K562 (cell line): ENCODE results near the gene WASF2. TPM values are rescaled to one million over a fixed set of nuclear protein-coding genes. Genes with fewer than 3 reads are reported as not detected.

Experiments used
- ATAC-seq: fragments of 200-7000 bp; cut with Tn5 transposase; 3 replicates; pipeline ENCODE4 v1.9.1; 2020; ENCODE audit warnings: moderate library complexity
- BruUV-seq: library from RNA; stranded (reverse); fragments of 400-500 nt; replicated peaks from 2 replicates; lab custom pipeline; 2021; lab: Mats Ljungman, UMichigan
- CTCF ChIA-PET: fragments of 300-600 bp; formaldehyde crosslinking; extraction: SDS; loops from one replicate; lab custom pipeline; 2021; ENCODE audit warnings: low intra/inter-chr PET ratio; lab: Yijun Ruan, JAX
- POLR2A ChIA-PET: fragments of 300-600, 350-650 bp; sonication (Branson Sonifier 250); formaldehyde crosslinking; extraction: SDS; loops from one replicate; lab custom pipeline; 2021; ENCODE audit warnings: antibody characterized with exemption, inconsistent platforms; lab: Yijun Ruan, JAX
- DNase-seq, 4 experiments: peaks; one replicate each; pipeline versions ENCODE4 v3.0.0 to v3.0.0-alpha.2; 2011 to 2018; ENCODE audit warnings: low spot score in 3 of 4, mixed read lengths in 3 of 4; ENCODE audit errors: extremely low read depth in 1 of 4
- FAIRE-seq: peaks from 2 replicates; lab custom pipeline; 2011; peaks lifted over from hg19 to GRCh38; lab: Jason Lieb, UNC
- H2AFZ ChIP-seq: 2 replicates; pipeline ENCODE4 v1.6.0; 2011; ENCODE audit warnings: low read depth, low read length, control low read depth, inconsistent platforms
- H3K27ac ChIP-seq: fragments of 200-600 bp; 3 replicates; pipeline ENCODE4 v1.8.0; 2011; ENCODE audit warnings: low read depth, mild to moderate bottlenecking, control low read depth, inconsistent platforms, low read length, moderate library complexity, mixed read lengths; ENCODE audit errors: extremely low read depth
- H3K27me3 ChIP-seq, 2 experiments: fragments of 300-600 bp in 1 of 2; 2 replicates in 1 of 2; 3 replicates in 1 of 2; pipeline versions ENCODE4 v1.6.0 to v1.8.0; 2011; ENCODE audit warnings: inconsistent platforms in 2 of 2, low read length in 2 of 2, mild to moderate bottlenecking in 1 of 2, mixed read lengths in 1 of 2, moderate library complexity in 1 of 2; ENCODE audit not compliant: control insufficient read depth in 2 of 2, insufficient read depth in 2 of 2
- H3K36me3 ChIP-seq: fragments of 300-600 bp; 3 replicates; pipeline ENCODE4 v1.8.0; 2011; ENCODE audit warnings: mild to moderate bottlenecking, low read length, inconsistent platforms; ENCODE audit not compliant: control insufficient read depth, insufficient read depth
- H3K4me1 ChIP-seq, 2 experiments: fragments of 200-600 bp in 1 of 2; replicated peaks in 1 of 2; 2 replicates in 1 of 2; 3 replicates in 1 of 2; pipeline versions ENCODE4 v1.5.1 to v1.8.0; 2011; ENCODE audit warnings: inconsistent platforms in 2 of 2, low read length in 2 of 2, mild to moderate bottlenecking in 1 of 2, mixed read lengths in 1 of 2, moderate library complexity in 1 of 2; ENCODE audit not compliant: control insufficient read depth in 2 of 2, insufficient read depth in 2 of 2
- H3K4me2 ChIP-seq: 2 replicates; pipeline ENCODE4 v1.6.1; 2011; ENCODE audit warnings: low read length, control low read depth, inconsistent platforms, mixed read lengths; ENCODE audit not compliant: insufficient read depth
- H3K4me3 ChIP-seq: fragments of 200-600 bp; sonication (generic), shearing (Covaris generic); 2 replicates; pipeline ENCODE4 v1.5.1; 2016; ENCODE audit warnings: control low read depth, inconsistent platforms
- H3K79me2 ChIP-seq: fragments of 200-600 bp; 3 replicates; pipeline ENCODE4 v1.8.0; 2011; ENCODE audit warnings: low read length, inconsistent platforms; ENCODE audit not compliant: control insufficient read depth, insufficient read depth
- H3K9ac ChIP-seq, 2 experiments: 2 replicates each; pipeline versions ENCODE4 v1.6.0 to v1.6.1; 2011; ENCODE audit warnings: low read depth in 2 of 2, low read length in 2 of 2, control low read depth in 1 of 2, inconsistent platforms in 1 of 2, mild to moderate bottlenecking in 1 of 2, mixed read lengths in 1 of 2; ENCODE audit not compliant: insufficient read depth in 1 of 2
- H3K9me1 ChIP-seq: one replicate; pipeline ENCODE4 v1.6.0; 2011; ENCODE audit warnings: inconsistent platforms, mild to moderate bottlenecking, low read length, moderate library complexity; ENCODE audit not compliant: control insufficient read depth, insufficient read depth
- H3K9me3 ChIP-seq: replicated peaks from 2 replicates; pipeline ENCODE4 v1.5.1; 2011; ENCODE audit warnings: low read depth, low read length, inconsistent platforms; ENCODE audit not compliant: control insufficient read depth, insufficient read depth
- H4K20me1 ChIP-seq: replicated peaks from 2 replicates; pipeline ENCODE4 v1.6.1; 2011; ENCODE audit warnings: low read length, inconsistent platforms, mixed read lengths; ENCODE audit not compliant: control insufficient read depth, insufficient read depth
- BRF1 ChIP-seq: IDR thresholded peaks from 3 replicates; pipeline ENCODE4 v1.6.1; 2011; ENCODE audit warnings: borderline replicate concordance, mild to moderate bottlenecking; ENCODE audit not compliant: insufficient read length; ENCODE audit errors: extremely low read depth
- FOS ChIP-seq: IDR thresholded peaks from 3 replicates; pipeline ENCODE4 v1.6.1; 2011; ENCODE audit not compliant: insufficient read length; ENCODE audit errors: extremely low read depth
- FOXK2 ChIP-seq, 2 experiments: fragments of 450-650 bp; IDR thresholded peaks in 1 of 2; conservative IDR thresholded peaks in 1 of 2; 2 replicates each; pipeline ENCODE4 v1.6.1; 2016; ENCODE audit warnings: low read depth in 2 of 2, mild to moderate bottlenecking in 1 of 2
- HDGF ChIP-seq: fragments of 450-650 bp; IDR thresholded peaks from 2 replicates; pipeline ENCODE4 v1.6.1; 2016
- KDM1A ChIP-seq, 2 experiments: fragments of 450-650 bp; IDR thresholded peaks; 2 replicates each; pipeline ENCODE4 v1.6.1; 2016; ENCODE audit warnings: mild to moderate bottlenecking in 2 of 2
- KDM4B ChIP-seq, 2 experiments: fragments of 450-650 bp in 1 of 2; sonication (generic) in 1 of 2; IDR thresholded peaks; 2 replicates each; pipeline ENCODE4 v1.6.1; 2016 to 2017; ENCODE audit warnings: borderline replicate concordance in 2 of 2, antibody characterized with exemption in 1 of 2, low read depth in 1 of 2, mild to moderate bottlenecking in 1 of 2
- LARP7 ChIP-seq: fragments of 450-650 bp; IDR thresholded peaks from 2 replicates; pipeline ENCODE4 v1.6.1; 2016
- POLR2AphosphoS2 ChIP-seq: IDR thresholded peaks from 2 replicates; pipeline ENCODE4 v1.6.1; 2012; ENCODE audit warnings: low read length, improper control_type of control experiment
- SOX6 ChIP-seq: fragments of 450-650 bp; IDR thresholded peaks from 2 replicates; pipeline ENCODE4 v1.6.1; 2014; ENCODE audit warnings: mild to moderate bottlenecking
- ZNF551 ChIP-seq: fragments of 250-450 bp; sonication (Bioruptor Pico); IDR thresholded peaks from 2 replicates; pipeline ENCODE4 v1.5.0; 2021; ENCODE audit warnings: mild to moderate bottlenecking, moderate library complexity
- ZNF707 ChIP-seq: fragments of 250-450 bp; sonication (Bioruptor Pico); conservative IDR thresholded peaks from 2 replicates; pipeline ENCODE4 v1.8.0; 2022; ENCODE audit warnings: inconsistent platforms, mild to moderate bottlenecking, moderate library complexity
- WGBS: fragments of 100-300 bp; shearing (Covaris generic); methylation state at CpG from one replicate; pipeline ENCODE4 v1.1.6; 2016; ENCODE audit warnings: low coverage, mixed read lengths; ENCODE audit not compliant: insufficient coverage; ENCODE audit errors: missing lambda C conversion rate; 5-methylcytosine and 5-hydroxymethylcytosine counted together
- in situ Hi-C: fragments of 300-500 bp; cut with MboI; formaldehyde crosslinking; loops from 4 replicates; pipeline ENCODE4 v1.15.0; 2018; ENCODE audit warnings: inconsistent platforms, mixed read lengths
- intact Hi-C: fragments of 100-400 bp; cut with micrococcal nuclease; formaldehyde crosslinking; loops from 2 replicates; pipeline ENCODE4 v1.14.2; 2022
- polyA plus RNA-seq, 8 experiments: library from polyadenylated mRNA; depleted of rRNA in 4 of 8; stranded (reverse) in 5 of 8; unstranded in 3 of 8; fragments of >200 nt; fragmentation: Nextera tagmentation in 2 of 8; fragmentation: Illumina TruSeq in 1 of 8; extraction: Ambion mirVana in 2 of 8; extraction: Trizol in 1 of 8; gene quantifications; 2 replicates each; pipeline versions ENCODE4 v1.2.1 to v1.2.3, GENCODE V29; 2011 to 2014; ENCODE audit warnings: inconsistent platforms in 1 of 8, missing spikeins in 1 of 8
- total RNA-seq, 7 experiments: library from RNA; depleted of rRNA in 6 of 7; stranded (reverse); fragments of >200 nt in 6 of 7; fragmentation: Illumina TruSeq in 2 of 7; extraction: Trizol in 2 of 7; gene quantifications; 2 replicates each; pipeline versions ENCODE4 v1.2.1 to v1.2.3, GENCODE V29; 2011 to 2021; ENCODE audit warnings: low replicate concordance in 1 of 7
- TF ChIP-seq, protein P1 (sequence below): fragments of 250-450 bp; sonication (Bioruptor Pico); IDR thresholded peaks from 2 replicates; pipeline ENCODE4 v1.5.0; 2020; ENCODE audit warnings: mild to moderate bottlenecking, borderline replicate concordance
- TF ChIP-seq, protein P2 (sequence below), 2 experiments: IDR thresholded peaks in 1 of 2; conservative IDR thresholded peaks in 1 of 2; 2 replicates each; pipeline ENCODE4 v1.6.1; 2016; ENCODE audit warnings: low read depth in 2 of 2, mild to moderate bottlenecking in 1 of 2, missing compliant biosample characterization in 1 of 2, missing genetic modification characterization in 1 of 2, moderate library complexity in 1 of 2

The WASF2 gene
- total and polyA plus RNA-seq, 9 of the 15 experiments (the other 6 are each of a cell fraction or from before 2014, with no cell fraction given) = 8.2 to 163 (median 31.2) TPM

DNA sequence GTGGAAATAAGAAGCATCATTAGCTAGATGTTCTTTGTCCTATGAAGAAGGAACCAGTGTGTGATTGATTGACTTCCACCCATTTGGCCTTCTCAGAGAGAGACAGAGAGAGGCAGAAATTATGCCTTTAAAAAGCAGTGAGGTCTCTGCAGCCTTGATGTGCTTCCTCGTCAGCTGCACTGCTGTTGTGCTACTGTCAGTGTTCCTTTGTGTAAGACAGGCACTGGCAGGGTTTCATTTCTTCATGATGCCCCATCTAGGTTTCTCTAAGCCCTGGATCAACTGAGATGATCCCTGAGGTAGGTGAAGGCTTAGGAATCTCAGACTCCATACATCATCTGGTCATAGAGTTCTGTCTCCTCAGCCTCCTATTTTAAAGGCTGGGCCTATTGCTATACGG, 62.6 kb downstream of the WASF2 start:
- FAIRE-seq = no peak
- POLR2A ChIA-PET = interaction anchor here (0.5 to 3.4 kb wide), 6 partner anchors 10 to 177 kb away, joined by 3 to 17 read pairs (median 4); partner anchors contain the start of gene AHDC1

More for the DNA sequence above, 62.6 kb downstream of the WASF2 start:
- H3K4me2 ChIP-seq = no peak overlapping the region
- peaks cover 5% of the 10 kb centered on the region; the same call in 1 of the 2 replicates for H4K20me1 ChIP-seq
- H3K79me2 ChIP-seq = peaks cover 87% of the 10 kb centered on the region
- peak overlapping the region; percentile 29 to 42; a peak in 2 of 4 replicates for H3K9ac ChIP-seq
- in situ Hi-C loops (loop anchor here (10.0 kb wide), 1 partner anchor 177 kb away; the partner anchor contains the start of gene AHDC1), intact Hi-C loops (loop anchor here (5.0 kb wide), 1 partner anchor 60 kb away; no protein-coding TSS in a partner anchor)
- H3K27ac ChIP-seq = peak overlapping the region; percentile 81
- WGBS = 78% methylated on average over 2 of the region's 2 CpGs
- H3K36me3 ChIP-seq = peaks cover 52% of the 10 kb centered on the region
- BruUV-seq = no TSS peak
- no peaks in the 10 kb centered on the region for H3K27me3 ChIP-seq
- no peak for DNase-seq
- H3K4me1 ChIP-seq = peaks cover 18 to 52% of the 10 kb centered on the region in 2 experiments
- no peaks in the 10 kb centered on the region for H3K9me3 ChIP-seq
- CTCF ChIA-PET = no interaction called here
- H3K9me1 ChIP-seq = peaks cover 9% of the 10 kb centered on the region
- no peak overlapping the region for H3K4me3 ChIP-seq
- no peak for TF ChIP-seq SOX6
- TF ChIP-seq ZNF707 (CRISPR knock-in tag) = no peak
- TF ChIP-seq ZNF551 = no peak
- no peak for TF ChIP-seq POLR2AphosphoS2
- no peak for TF ChIP-seq FOXK2 (conservative IDR thresholded peaks at IDR 0.05 in 1 of 2, IDR thresholded peaks at IDR 0.05 in 1 of 2; ENCODE audit: low read depth in 2 of 2)
- no peak for TF ChIP-seq KDM4B (IDR thresholded peaks at IDR 0.05; ENCODE audit: borderline replicate concordance in 2 of 2, low read depth in 1 of 2)
- TF ChIP-seq, protein P1, sequence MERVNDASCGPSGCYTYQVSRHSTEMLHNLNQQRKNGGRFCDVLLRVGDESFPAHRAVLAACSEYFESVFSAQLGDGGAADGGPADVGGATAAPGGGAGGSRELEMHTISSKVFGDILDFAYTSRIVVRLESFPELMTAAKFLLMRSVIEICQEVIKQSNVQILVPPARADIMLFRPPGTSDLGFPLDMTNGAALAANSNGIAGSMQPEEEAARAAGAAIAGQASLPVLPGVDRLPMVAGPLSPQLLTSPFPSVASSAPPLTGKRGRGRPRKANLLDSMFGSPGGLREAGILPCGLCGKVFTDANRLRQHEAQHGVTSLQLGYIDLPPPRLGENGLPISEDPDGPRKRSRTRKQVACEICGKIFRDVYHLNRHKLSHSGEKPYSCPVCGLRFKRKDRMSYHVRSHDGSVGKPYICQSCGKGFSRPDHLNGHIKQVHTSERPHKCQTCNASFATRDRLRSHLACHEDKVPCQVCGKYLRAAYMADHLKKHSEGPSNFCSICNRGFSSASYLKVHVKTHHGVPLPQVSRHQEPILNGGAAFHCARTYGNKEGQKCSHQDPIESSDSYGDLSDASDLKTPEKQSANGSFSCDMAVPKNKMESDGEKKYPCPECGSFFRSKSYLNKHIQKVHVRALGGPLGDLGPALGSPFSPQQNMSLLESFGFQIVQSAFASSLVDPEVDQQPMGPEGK = no peak
- TF ChIP-seq FOS = no peak
- TF ChIP-seq BRF1 = no peak
- TF ChIP-seq, protein P2, sequence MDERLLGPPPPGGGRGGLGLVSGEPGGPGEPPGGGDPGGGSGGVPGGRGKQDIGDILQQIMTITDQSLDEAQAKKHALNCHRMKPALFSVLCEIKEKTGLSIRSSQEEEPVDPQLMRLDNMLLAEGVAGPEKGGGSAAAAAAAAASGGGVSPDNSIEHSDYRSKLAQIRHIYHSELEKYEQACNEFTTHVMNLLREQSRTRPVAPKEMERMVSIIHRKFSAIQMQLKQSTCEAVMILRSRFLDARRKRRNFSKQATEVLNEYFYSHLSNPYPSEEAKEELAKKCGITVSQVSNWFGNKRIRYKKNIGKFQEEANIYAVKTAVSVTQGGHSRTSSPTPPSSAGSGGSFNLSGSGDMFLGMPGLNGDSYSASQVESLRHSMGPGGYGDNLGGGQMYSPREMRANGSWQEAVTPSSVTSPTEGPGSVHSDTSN (CRISPR knock-in tag; IDR thresholded peaks at IDR 0.05; ENCODE audit: low read depth) = no peak
- TF ChIP-seq, protein P2 (tag; conservative IDR thresholded peaks at IDR 0.05; ENCODE audit: low read depth) = no peak
- no peak for TF ChIP-seq HDGF
- TF ChIP-seq KDM1A (IDR thresholded peaks at IDR 0.05) = no peak
- TF ChIP-seq LARP7 = no peak
- ATAC-seq = no peak
- no peak overlapping the region for H2AFZ ChIP-seq
